Activated naive CD8-positive, alpha-beta T cell (primary cell): Measurements from ENCODE around the gene VPREB1.
"Not testable (repeated sequence)": the region's sequence is repeated elsewhere in the genome, so short reads cannot be mapped to it uniquely, and the experiment has no call there.

Experiments used
- H3K27ac Mint-ChIP-seq: one replicate; pipeline ENCODE4 v1.8.0; 2021; ENCODE audit warnings: mixed read lengths
- H3K27me3 Mint-ChIP-seq: one replicate; pipeline ENCODE4 v1.8.0; 2021; ENCODE audit warnings: mixed read lengths
- H3K36me3 Mint-ChIP-seq: one replicate; pipeline ENCODE4 v1.8.0; 2021; ENCODE audit warnings: mixed read lengths
- H3K4me1 Mint-ChIP-seq: one replicate; pipeline ENCODE4 v1.8.0; 2021; ENCODE audit warnings: low read depth, mixed read lengths
- H3K4me3 Mint-ChIP-seq: one replicate; pipeline ENCODE4 v1.8.0; 2021; ENCODE audit warnings: mild to moderate bottlenecking, mixed read lengths
- H3K9me3 Mint-ChIP-seq: one replicate; pipeline ENCODE4 v1.8.0; 2021; ENCODE audit warnings: low read depth, mixed read lengths

The VPREB1 gene

GRCh38 chr22:22207845-22208564, 36.6 kb upstream of the VPREB1 start:
- Mint-ChIP-seq H3K36me3 (no peaks in the 10 kb centered on the region), H3K9me3 (no peaks in the 10 kb centered on the region), H3K27ac (peak overlapping the region; percentile 67), H3K27me3 (no peaks in the 10 kb centered on the region), H3K4me1 (peaks cover 37% of the 10 kb centered on the region), H3K4me3 (no peak overlapping the region)

GRCh38 chr22:22208652-22209051, 35.9 kb upstream of the VPREB1 start:
- Mint-ChIP-seq H3K4me3 (no peak overlapping the region), H3K9me3 (no peaks in the 10 kb centered on the region), H3K36me3 (no peaks in the 10 kb centered on the region), H3K27ac (no peak overlapping the region), H3K4me1 (peaks cover 37% of the 10 kb centered on the region), H3K27me3 (no peaks in the 10 kb centered on the region)

GRCh38 chr22:22209080-22209640, 35.4 kb upstream of the VPREB1 start:
- H3K36me3 Mint-ChIP-seq, H3K4me3 Mint-ChIP-seq, H3K9me3 Mint-ChIP-seq, H3K27me3 Mint-ChIP-seq: not testable (repeated sequence)
- peak overlapping the region; percentile 78 for H3K27ac Mint-ChIP-seq
- H3K4me1 Mint-ChIP-seq: peaks cover 37% of the 10 kb centered on the region

GRCh38 chr22:22210375-22210774, 34.2 kb upstream of the VPREB1 start:
- Mint-ChIP-seq H3K27ac (peak overlapping the region; percentile 92), H3K36me3 (no peaks in the 10 kb centered on the region), H3K4me1 (peaks cover 37% of the 10 kb centered on the region), H3K9me3 (no peaks in the 10 kb centered on the region), H3K4me3 (peak overlapping the region; percentile 18), H3K27me3 (no peaks in the 10 kb centered on the region)

- no peaks in the 10 kb centered on the region for H3K36me3 Mint-ChIP-seq
- H3K27ac Mint-ChIP-seq: peak overlapping the region; percentile 92
- H3K4me1 Mint-ChIP-seq: peaks cover 37% of the 10 kb centered on the region
- peak overlapping the region; percentile 18 for H3K4me3 Mint-ChIP-seq
- H3K9me3 Mint-ChIP-seq: no peaks in the 10 kb centered on the region
- no peaks in the 10 kb centered on the region for H3K27me3 Mint-ChIP-seq
Observed at GRCh38 chr22:22210889-22211833, 33.4 kb upstream of the VPREB1 start.

GRCh38 chr22:22213231-22213630, 31.4 kb upstream of the VPREB1 start:
- Mint-ChIP-seq H3K4me3 (no peak overlapping the region), H3K4me1 (peaks cover 26% of the 10 kb centered on the region), H3K27me3 (no peaks in the 10 kb centered on the region), H3K9me3 (no peaks in the 10 kb centered on the region), H3K27ac (no peak overlapping the region), H3K36me3 (no peaks in the 10 kb centered on the region)

GRCh38 chr22:22214819-22215329, 29.7 kb upstream of the VPREB1 start:
- peaks cover 16% of the 10 kb centered on the region for H3K4me1 Mint-ChIP-seq
- H3K4me3 Mint-ChIP-seq: no peak overlapping the region
- H3K36me3 Mint-ChIP-seq: no peaks in the 10 kb centered on the region
- no peak overlapping the region for H3K27ac Mint-ChIP-seq
- no peaks in the 10 kb centered on the region for H3K27me3 Mint-ChIP-seq
- no peaks in the 10 kb centered on the region for H3K9me3 Mint-ChIP-seq

GRCh38 chr22:22215659-22216449, 28.7 kb upstream of the VPREB1 start:
- Mint-ChIP-seq H3K27ac (no peak overlapping the region), H3K27me3 (no peaks in the 10 kb centered on the region), H3K36me3 (no peaks in the 10 kb centered on the region), H3K4me1 (peaks cover 8% of the 10 kb centered on the region), H3K9me3 (no peaks in the 10 kb centered on the region), H3K4me3 (no peak overlapping the region)

GRCh38 chr22:22216450-22216959, 28.1 kb upstream of the VPREB1 start:
- Mint-ChIP-seq H3K36me3 (no peaks in the 10 kb centered on the region), H3K9me3 (no peaks in the 10 kb centered on the region), H3K27ac (no peak overlapping the region), H3K4me1 (peaks cover 3% of the 10 kb centered on the region), H3K4me3 (no peak overlapping the region), H3K27me3 (no peaks in the 10 kb centered on the region)

GRCh38 chr22:22218302-22218701, 26.3 kb upstream of the VPREB1 start:
- H3K9me3 Mint-ChIP-seq: no peaks in the 10 kb centered on the region

GRCh38 chr22:22219140-22219996, 25.2 kb upstream of the VPREB1 start:
- Mint-ChIP-seq H3K9me3 (no peaks in the 10 kb centered on the region), H3K4me1 (no peaks in the 10 kb centered on the region), H3K4me3 (no peak overlapping the region), H3K36me3 (no peaks in the 10 kb centered on the region), H3K27ac (no peak overlapping the region), H3K27me3 (no peaks in the 10 kb centered on the region)

More at GRCh38 chr22:22218302-22218701, 26.3 kb upstream of the VPREB1 start:
- Mint-ChIP-seq H3K27me3 (no peaks in the 10 kb centered on the region), H3K4me1 (no peaks in the 10 kb centered on the region), H3K36me3 (no peaks in the 10 kb centered on the region), H3K27ac (no peak overlapping the region), H3K4me3 (no peak overlapping the region)

GRCh38 chr22:22221043-22221442, 23.5 kb upstream of the VPREB1 start:
- H3K27ac Mint-ChIP-seq: not testable (repeated sequence)

GRCh38 chr22:22226448-22227187, 18.0 kb upstream of the VPREB1 start:
- Mint-ChIP-seq H3K4me3 (no peak overlapping the region), H3K4me1 (no peaks in the 10 kb centered on the region), H3K27me3 (peaks cover 2% of the 10 kb centered on the region), H3K9me3 (no peaks in the 10 kb centered on the region), H3K36me3 (no peaks in the 10 kb centered on the region), H3K27ac (no peak overlapping the region)

More at GRCh38 chr22:22221043-22221442, 23.5 kb upstream of the VPREB1 start:
- H3K4me3 Mint-ChIP-seq, H3K4me1 Mint-ChIP-seq, H3K27me3 Mint-ChIP-seq, H3K9me3 Mint-ChIP-seq, H3K36me3 Mint-ChIP-seq: not testable (repeated sequence)
